Measurements from ENCODE around the gene DAGLB. TPM values are rescaled to one million over a fixed set of nuclear protein-coding genes. Genes with fewer than 3 reads are reported as not detected.

Gene DAGLB
- total RNA-seq, 2 donors from 2014 or later: 22.7 to 24.5 TPM

- Histone ChIP-seq H3K36me3 (ENCODE audit: control insufficient read depth, insufficient read depth, low read length) (peaks cover 45% of the 10 kb centered on the region), H3K4me1 (ENCODE audit: control insufficient read depth, insufficient read depth, low read length) (no peaks in the 10 kb centered on the region), H3K27ac (ENCODE audit: low read depth, low read length) (peak overlapping the region; percentile 57), H3K4me3 (ENCODE audit: low read length) (no peak overlapping the region), H3K9me3 (ENCODE audit: control insufficient read depth, low read length) (no peaks in the 10 kb centered on the region), H3K27me3 (ENCODE audit: control insufficient read depth, insufficient read depth, low read length, poor library complexity, severe bottlenecking) (no peaks in the 10 kb centered on the region), H3K9ac (ENCODE audit: extremely low read depth, low read length, poor library complexity, severe bottlenecking) (no peak overlapping the region)
- Mint-ChIP-seq H3K4me1 (no peaks in the 10 kb centered on the region), H3K27me3 (ENCODE audit: insufficient read depth) (no peaks in the 10 kb centered on the region), H3K4me3 (no peak overlapping the region), H3K27ac (peak overlapping the region; percentile 41), H3K9me3 (no peaks in the 10 kb centered on the region), H3K36me3 (ENCODE audit: low read depth) (peaks cover 31% of the 10 kb centered on the region)
- WGBS, 2 experiments (ENCODE audit: insufficient coverage in 1 of 2, insufficient read length in 1 of 2): 63 to 67% methylated on average over 23 to 27 of the region's 27 CpGs
- peak; percentile 94 for DNase-seq
- peak; percentile 99 for TF ChIP-seq CTCF (conservative IDR thresholded peaks at IDR 0.05)
Observed at GRCh38 chr7:6435486-6436384, 12.0 kb downstream of the DAGLB start.

GRCh38 chr7:6433784-6434615 lies 13.8 kb downstream of the DAGLB start:
- no peak overlapping the region for H3K4me3 ChIP-seq (ENCODE audit: low read length)
- H3K9ac ChIP-seq (ENCODE audit: extremely low read depth, low read length, poor library complexity, severe bottlenecking): no peak overlapping the region
- no peaks in the 10 kb centered on the region for H3K4me1 ChIP-seq (ENCODE audit: control insufficient read depth, insufficient read depth, low read length)
- no peak overlapping the region for H3K4me3 Mint-ChIP-seq
- no peak for TF ChIP-seq CTCF (conservative IDR thresholded peaks at IDR 0.05)
- no peaks in the 10 kb centered on the region for H3K27me3 Mint-ChIP-seq (ENCODE audit: insufficient read depth)
- H3K4me1 Mint-ChIP-seq: no peaks in the 10 kb centered on the region
- H3K27me3 ChIP-seq (ENCODE audit: control insufficient read depth, insufficient read depth, low read length, poor library complexity, severe bottlenecking): no peaks in the 10 kb centered on the region
- 95 to 96% methylated on average over 11 to 17 of the region's 17 CpGs for WGBS, 2 experiments (ENCODE audit: insufficient coverage in 1 of 2, insufficient read length in 1 of 2)
- H3K9me3 Mint-ChIP-seq: no peaks in the 10 kb centered on the region
- no peak overlapping the region for H3K27ac Mint-ChIP-seq
- peaks cover 42% of the 10 kb centered on the region for H3K36me3 ChIP-seq (ENCODE audit: control insufficient read depth, insufficient read depth, low read length)
- DNase-seq: no peak
- H3K36me3 Mint-ChIP-seq (ENCODE audit: low read depth): peaks cover 34% of the 10 kb centered on the region
- H3K9me3 ChIP-seq (ENCODE audit: control insufficient read depth, low read length): no peaks in the 10 kb centered on the region
- no peak overlapping the region for H3K27ac ChIP-seq (ENCODE audit: low read depth, low read length)

GRCh38 chr7:6432781-6433180 lies 15.0 kb downstream of the DAGLB start:
- no peak for TF ChIP-seq CTCF (conservative IDR thresholded peaks at IDR 0.05)
- H3K27ac ChIP-seq (ENCODE audit: low read depth, low read length): no peak overlapping the region
- no peaks in the 10 kb centered on the region for H3K9me3 ChIP-seq (ENCODE audit: control insufficient read depth, low read length)
- whole genome bisulfite sequencing, 2 experiments (ENCODE audit: insufficient coverage in 1 of 2, insufficient read length in 1 of 2): 92 to 100% methylated on average over 5 to 6 of the region's 6 CpGs
- H3K36me3 ChIP-seq (ENCODE audit: control insufficient read depth, insufficient read depth, low read length): peaks cover 48% of the 10 kb centered on the region
- no peaks in the 10 kb centered on the region for H3K27me3 ChIP-seq (ENCODE audit: control insufficient read depth, insufficient read depth, low read length, poor library complexity, severe bottlenecking)
- H3K4me3 Mint-ChIP-seq: no peak overlapping the region
- H3K4me3 ChIP-seq (ENCODE audit: low read length): no peak overlapping the region
- H3K9ac ChIP-seq (ENCODE audit: extremely low read depth, low read length, poor library complexity, severe bottlenecking): no peak overlapping the region
- H3K27me3 Mint-ChIP-seq (ENCODE audit: insufficient read depth): no peaks in the 10 kb centered on the region
- no peaks in the 10 kb centered on the region for H3K4me1 Mint-ChIP-seq
- no peaks in the 10 kb centered on the region for H3K9me3 Mint-ChIP-seq
- no peak overlapping the region for H3K27ac Mint-ChIP-seq
- no peak for DNase-seq
- H3K36me3 Mint-ChIP-seq (ENCODE audit: low read depth): peaks cover 40% of the 10 kb centered on the region
- H3K4me1 ChIP-seq (ENCODE audit: control insufficient read depth, insufficient read depth, low read length): no peaks in the 10 kb centered on the region
